Measurements from ENCODE around the gene DNMT1. TPM values are rescaled to one million over a fixed set of nuclear protein-coding genes. Genes with fewer than 3 reads are reported as not detected.

Gene DNMT1
- total RNA-seq, 4 donors from 2014 or later = 36.1 to 54.4 (median 44.2) TPM

GRCh38 chr19:10224337-10224736 is 29.6 kb upstream of the DNMT1 start:
- H3K4me1 ChIP-seq = peaks cover 35% of the 10 kb centered on the region
- no peaks in the 10 kb centered on the region for H3K27me3 ChIP-seq
- H3K27ac ChIP-seq = no peak overlapping the region
- no peak overlapping the region for H3K4me3 ChIP-seq
- peaks cover 20% of the 10 kb centered on the region for H3K36me3 ChIP-seq
- TF ChIP-seq POLR2AphosphoS5 (IDR thresholded peaks at IDR 0.05) = no peak
- DNase-seq (ENCODE audit: low spot score in 2 of 2) = no peak
- no peaks in the 10 kb centered on the region for H3K9me3 ChIP-seq
- 95% methylated on average over 20 of the region's 23 CpGs for WGBS

DNA sequence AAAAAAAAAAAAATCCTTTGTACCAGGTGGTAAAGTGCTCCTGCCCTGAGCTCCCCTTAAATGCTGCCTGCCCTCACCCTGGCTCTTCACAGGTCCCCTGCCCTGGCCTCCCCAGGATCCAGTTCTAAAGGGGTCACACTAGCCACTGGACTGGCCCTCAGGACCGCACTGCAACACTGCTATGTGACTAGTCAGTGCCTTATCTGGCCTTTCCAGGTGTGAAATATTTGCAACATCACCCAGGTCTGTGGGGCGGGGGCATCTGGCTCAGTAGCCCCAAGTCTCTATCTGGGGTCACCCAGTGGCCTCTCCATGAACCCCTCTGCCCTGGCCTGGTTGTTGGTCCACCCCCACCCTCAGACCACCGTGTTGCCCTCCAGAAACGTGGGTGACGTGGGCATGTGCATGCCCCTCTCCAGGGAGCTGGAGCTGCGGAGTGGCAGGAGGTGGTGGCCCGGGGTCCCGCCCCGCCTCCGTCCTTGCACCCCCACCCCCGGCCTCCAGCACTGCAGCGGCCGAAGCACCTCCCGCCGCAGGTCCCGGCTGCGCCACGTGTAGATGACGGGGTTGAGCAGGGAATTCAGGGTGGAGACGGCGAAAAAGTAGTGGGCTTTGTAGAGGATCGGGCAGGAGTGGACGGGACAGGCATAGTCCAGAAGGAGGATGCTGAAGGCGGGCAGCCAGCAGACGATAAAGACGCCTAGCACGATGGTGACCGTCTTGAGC is 28.9 kb upstream of the DNMT1 start:
- no peaks in the 10 kb centered on the region for H3K27me3 ChIP-seq
- H3K4me1 ChIP-seq = peaks cover 28% of the 10 kb centered on the region
- peaks cover 20% of the 10 kb centered on the region for H3K36me3 ChIP-seq
- no peak overlapping the region for H3K27ac ChIP-seq
- TF ChIP-seq, protein P1, sequence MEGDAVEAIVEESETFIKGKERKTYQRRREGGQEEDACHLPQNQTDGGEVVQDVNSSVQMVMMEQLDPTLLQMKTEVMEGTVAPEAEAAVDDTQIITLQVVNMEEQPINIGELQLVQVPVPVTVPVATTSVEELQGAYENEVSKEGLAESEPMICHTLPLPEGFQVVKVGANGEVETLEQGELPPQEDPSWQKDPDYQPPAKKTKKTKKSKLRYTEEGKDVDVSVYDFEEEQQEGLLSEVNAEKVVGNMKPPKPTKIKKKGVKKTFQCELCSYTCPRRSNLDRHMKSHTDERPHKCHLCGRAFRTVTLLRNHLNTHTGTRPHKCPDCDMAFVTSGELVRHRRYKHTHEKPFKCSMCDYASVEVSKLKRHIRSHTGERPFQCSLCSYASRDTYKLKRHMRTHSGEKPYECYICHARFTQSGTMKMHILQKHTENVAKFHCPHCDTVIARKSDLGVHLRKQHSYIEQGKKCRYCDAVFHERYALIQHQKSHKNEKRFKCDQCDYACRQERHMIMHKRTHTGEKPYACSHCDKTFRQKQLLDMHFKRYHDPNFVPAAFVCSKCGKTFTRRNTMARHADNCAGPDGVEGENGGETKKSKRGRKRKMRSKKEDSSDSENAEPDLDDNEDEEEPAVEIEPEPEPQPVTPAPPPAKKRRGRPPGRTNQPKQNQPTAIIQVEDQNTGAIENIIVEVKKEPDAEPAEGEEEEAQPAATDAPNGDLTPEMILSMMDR (IDR thresholded peaks at IDR 0.05) = no peak
- TF ChIP-seq POLR2AphosphoS5 (IDR thresholded peaks at IDR 0.05) (no peak), POLR2A (IDR thresholded peaks at IDR 0.05) (no peak), EP300 (IDR thresholded peaks at IDR 0.05) (no peak)
- no peaks in the 10 kb centered on the region for H3K9me3 ChIP-seq
- no peak overlapping the region for H3K4me3 ChIP-seq
- no peak for DNase-seq (ENCODE audit: low spot score in 2 of 2)
- 95% methylated on average over 28 of the region's 28 CpGs for WGBS

GRCh38 chr19:10222201-10222890 is 27.6 kb upstream of the DNMT1 start:
- H3K4me3 ChIP-seq = no peak overlapping the region
- TF ChIP-seq EP300 (IDR thresholded peaks at IDR 0.05) = no peak
- 83% methylated on average over 14 of the region's 14 CpGs for WGBS

DNA sequence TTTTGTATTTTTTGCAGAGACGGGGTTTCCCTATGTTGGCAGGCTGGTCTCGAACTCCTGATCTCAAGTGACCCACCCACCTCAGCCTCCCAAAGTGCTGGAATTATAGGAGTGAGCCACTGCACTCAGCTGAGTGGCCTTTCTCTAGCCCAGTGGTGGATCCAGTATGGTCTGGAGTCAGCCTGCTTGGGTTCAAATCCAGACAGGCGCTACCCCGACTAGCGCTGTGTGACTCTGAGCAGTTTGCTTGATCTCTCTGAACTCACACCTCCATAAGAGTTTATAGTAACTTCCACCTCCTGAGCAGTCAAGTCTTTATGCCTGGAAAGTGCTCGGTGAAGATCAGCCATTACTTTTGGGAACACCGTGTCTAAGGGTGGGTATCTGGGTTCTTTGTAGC is 25.9 kb upstream of the DNMT1 start:
- H3K27ac ChIP-seq = no peak overlapping the region
- TF ChIP-seq EP300 (IDR thresholded peaks at IDR 0.05) = no peak
- TF ChIP-seq, protein P1 (IDR thresholded peaks at IDR 0.05) = no peak
- TF ChIP-seq POLR2AphosphoS5 (IDR thresholded peaks at IDR 0.05) = no peak
- no peak for TF ChIP-seq POLR2A (IDR thresholded peaks at IDR 0.05)
- 83% methylated on average over 7 of the region's 7 CpGs for WGBS
- no peaks in the 10 kb centered on the region for H3K9me3 ChIP-seq
- H3K36me3 ChIP-seq = peaks cover 20% of the 10 kb centered on the region
- no peaks in the 10 kb centered on the region for H3K27me3 ChIP-seq
- peaks cover 7% of the 10 kb centered on the region for H3K4me1 ChIP-seq
- no peak for DNase-seq (ENCODE audit: low spot score in 2 of 2)
- H3K4me3 ChIP-seq = no peak overlapping the region

More at GRCh38 chr19:10222201-10222890, 27.6 kb upstream of the DNMT1 start:
- Histone ChIP-seq H3K36me3 (peaks cover 20% of the 10 kb centered on the region), H3K27ac (no peak overlapping the region), H3K4me1 (peaks cover 18% of the 10 kb centered on the region), H3K9me3 (no peaks in the 10 kb centered on the region), H3K27me3 (no peaks in the 10 kb centered on the region)
- DNase-seq (ENCODE audit: low spot score in 2 of 2) = no peak

DNA sequence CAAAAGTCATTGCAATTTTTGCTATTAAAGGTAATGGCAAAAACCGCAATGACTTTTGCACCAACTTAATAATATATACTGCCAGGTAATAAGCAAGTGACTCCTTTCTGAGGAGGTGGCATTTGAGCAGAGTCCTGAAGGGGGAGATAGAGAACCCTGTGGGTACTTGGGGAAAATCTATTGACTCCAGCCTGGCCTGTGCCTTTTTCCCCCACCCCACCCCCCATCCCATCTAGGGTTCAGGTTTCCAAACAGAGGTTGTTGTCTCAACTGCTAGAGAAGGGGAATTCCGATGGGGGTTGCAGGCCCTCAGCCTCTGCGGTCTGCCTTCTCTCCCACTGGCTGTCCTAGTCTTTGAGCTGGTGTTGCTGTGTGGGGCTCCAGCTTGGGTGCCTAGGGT is 24.9 kb upstream of the DNMT1 start:
- 30% methylated on average over 1 of the region's 3 CpGs for WGBS
- H3K27ac ChIP-seq = no peak overlapping the region
- DNase-seq (ENCODE audit: low spot score in 2 of 2) = no peak

DNA sequence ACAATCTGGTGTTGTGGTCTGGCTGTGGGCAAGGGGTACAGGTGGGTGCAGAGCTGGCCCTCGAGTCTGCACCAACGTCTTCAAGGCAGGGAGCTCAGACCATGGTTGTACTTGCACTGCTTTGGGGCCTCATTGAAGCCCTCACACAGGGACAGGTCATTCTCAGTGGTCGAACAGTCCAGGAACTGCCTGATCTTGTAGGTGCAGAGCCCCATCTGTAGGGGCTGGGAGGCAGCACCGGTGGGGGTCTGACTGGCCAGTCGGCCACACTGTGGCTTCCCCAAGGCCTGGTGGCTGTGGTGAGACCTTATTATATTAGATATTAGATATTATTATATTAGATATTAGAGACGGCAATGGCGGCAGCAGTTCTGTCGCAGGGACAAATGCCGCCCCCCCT is 22.3 kb upstream of the DNMT1 start:
- H3K27me3 ChIP-seq = no peaks in the 10 kb centered on the region

More for the DNA sequence above, 24.9 kb upstream of the DNMT1 start:
- no peaks in the 10 kb centered on the region for H3K27me3 ChIP-seq
- no peak overlapping the region for H3K4me3 ChIP-seq
- no peaks in the 10 kb centered on the region for H3K4me1 ChIP-seq
- no peak for TF ChIP-seq POLR2AphosphoS5 (IDR thresholded peaks at IDR 0.05)
- TF ChIP-seq, protein P1 (IDR thresholded peaks at IDR 0.05) = peak in 1 of 2 donors; percentile 17
- H3K36me3 ChIP-seq = peaks cover 20% of the 10 kb centered on the region
- H3K9me3 ChIP-seq = no peaks in the 10 kb centered on the region

More for the DNA sequence above, 22.3 kb upstream of the DNMT1 start:
- Histone ChIP-seq H3K4me3 (no peak overlapping the region), H3K4me1 (no peaks in the 10 kb centered on the region), H3K9me3 (no peaks in the 10 kb centered on the region), H3K27ac (no peak overlapping the region), H3K36me3 (peaks cover 5% of the 10 kb centered on the region)
- TF ChIP-seq EP300 (IDR thresholded peaks at IDR 0.05) (no peak), POLR2A (IDR thresholded peaks at IDR 0.05) (no peak), POLR2AphosphoS5 (IDR thresholded peaks at IDR 0.05) (no peak)
- TF ChIP-seq, protein P1 (IDR thresholded peaks at IDR 0.05) = no peak
- no peak for DNase-seq (ENCODE audit: low spot score in 2 of 2)
- 91% methylated on average over 8 of the region's 9 CpGs for WGBS

All from suprapubic skin (tissue), 4 donors.